Motor neuron (in vitro differentiated cells): ENCODE results near the gene CRYZL1. TPM values are rescaled to one million over a fixed set of nuclear protein-coding genes. Genes with fewer than 3 reads are reported as not detected.
A peak's percentile ranks its signal among the peaks of the same experiment; 100 is the strongest.

ENCODE experiments used
- ATAC-seq, 8 experiments: fragments of 200-7000 bp; cut with Tn5 transposase; replicated peaks in 6 of 8; 2 replicates each; pipeline ENCODE4 v1.8.0; 2021; ENCODE audit warnings: mild to moderate bottlenecking in 8 of 8, moderate library complexity in 8 of 8
- H3K27ac ChIP-seq, 2 donors: fragments of 250-450 bp; sonication (Bioruptor Pico); 2 replicates each; pipeline ENCODE4 v1.9.0; 2021; ENCODE audit warnings: antibody characterized with exemption in 2 of 2, mild to moderate bottlenecking in 2 of 2, moderate library complexity in 1 of 2
- H3K4me1 ChIP-seq, 2 donors: fragments of 250-450 bp; sonication (Bioruptor Pico); replicated peaks in 1 of 2; 2 replicates each; pipeline ENCODE4 v1.6.1; 2021; ENCODE audit warnings: antibody characterized with exemption in 2 of 2, mild to moderate bottlenecking in 2 of 2, moderate library complexity in 1 of 2
- H3K4me3 ChIP-seq, 5 donors: fragments of 250-450 bp; sonication (Bioruptor Pico); 2 replicates each; pipeline ENCODE4 v1.9.0; 2021; ENCODE audit warnings: antibody characterized with exemption in 5 of 5, mild to moderate bottlenecking in 5 of 5, moderate library complexity in 4 of 5
- WGBS, 10 experiments: fragments of 450-650 bp; shearing (Covaris generic); methylation state at CpG; one replicate each; pipeline ENCODE4 v1.0.0; 2022; 5-methylcytosine and 5-hydroxymethylcytosine counted together
- in situ Hi-C, 9 experiments: fragments of 400-800 bp; cut with MboI; loops; one replicate each; pipeline ENCODE4 v1.15.0; 2021; ENCODE audit warnings: low sequenced_read_pairs in 9 of 9, low pct_unique_long_range_greater_than_20kb in 2 of 9; ENCODE audit not compliant: unreplicated experiment in 9 of 9
- total RNA-seq, 8 experiments: library from RNA; unstranded; fragments of 300-600 nt; gene quantifications; 2 replicates each; pipeline versions ENCODE4 v1.2.3 to v1.2.4, GENCODE V29; 2022

The CRYZL1 gene
- total RNA-seq, 8 experiments from 2014 or later = 27.0 to 49.3 (median 44.5) TPM

DNA sequence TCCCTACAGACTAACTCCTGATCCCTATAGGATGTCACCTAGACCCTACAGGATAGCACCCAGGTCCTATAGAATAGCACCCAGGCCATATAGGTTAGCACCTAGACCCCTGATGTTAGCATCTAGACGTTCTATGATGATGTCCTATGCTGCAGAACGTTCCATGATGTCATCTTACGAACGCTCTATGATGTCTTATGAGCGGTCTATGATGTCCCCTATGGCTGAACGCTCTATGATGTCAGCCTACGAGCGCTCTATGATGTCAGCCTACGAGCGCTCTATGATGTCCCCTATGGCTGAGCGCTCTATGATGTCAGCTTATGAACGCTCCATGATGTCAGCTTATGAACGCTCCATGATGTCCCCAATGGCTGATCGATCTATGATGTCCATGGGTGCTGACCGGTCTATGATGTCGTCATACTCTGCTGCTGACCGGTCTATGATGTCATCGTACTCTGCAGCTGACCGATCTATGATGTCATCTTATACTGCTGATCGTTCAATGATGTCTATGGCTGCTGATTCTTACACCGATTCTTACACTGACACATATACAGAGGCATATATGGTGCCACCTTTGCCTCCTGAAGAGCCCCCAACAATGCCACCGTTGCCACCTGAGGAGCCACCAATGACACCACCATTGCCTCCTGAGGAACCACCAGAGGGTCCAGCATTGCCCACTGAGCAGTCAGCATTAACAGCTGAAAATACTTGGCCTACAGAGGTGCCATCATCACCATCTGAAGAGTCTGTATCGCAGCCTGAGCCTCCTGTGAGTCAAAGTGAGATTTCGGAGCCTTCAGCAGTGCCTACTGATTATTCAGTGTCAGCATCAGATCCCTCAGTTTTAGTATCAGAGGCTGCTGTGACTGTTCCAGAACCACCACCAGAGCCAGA is 89.2 kb downstream of the CRYZL1 start:
- no peak overlapping the region for H3K27ac ChIP-seq
- H3K4me3 ChIP-seq = no peak overlapping the region
- in situ Hi-C loops = no loop called here
- peak in 7 of 8 experiments; percentile 9 to 57 (median 46) for ATAC-seq
- WGBS, 10 experiments = 95 to 100% (median 100%) methylated on average over 1 to 19 of the region's 24 CpGs; no CpG with 5 or more reads in 1 of the 10 experiments
- peaks cover 0 to 4% of the 10 kb centered on the region in 2 donors for H3K4me1 ChIP-seq

DNA sequence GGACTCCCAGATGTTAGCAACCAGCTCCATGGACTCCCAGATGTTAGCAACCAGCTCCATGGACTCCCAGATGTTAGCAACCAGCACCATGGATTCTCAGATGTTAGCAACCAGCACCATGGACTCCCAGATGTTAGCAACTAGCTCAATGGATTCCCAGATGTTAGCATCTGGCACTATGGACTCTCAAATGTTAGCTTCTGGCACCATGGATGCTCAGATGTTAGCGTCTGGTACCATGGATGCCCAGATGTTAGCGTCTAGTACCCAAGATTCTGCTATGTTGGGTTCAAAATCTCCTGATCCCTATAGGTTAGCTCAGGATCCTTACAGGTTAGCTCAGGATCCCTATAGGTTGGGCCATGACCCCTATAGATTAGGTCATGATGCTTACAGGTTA is 89.9 kb downstream of the CRYZL1 start:
- ATAC-seq = no peak
- Histone ChIP-seq H3K4me1 (peaks cover 0 to 4% of the 10 kb centered on the region in 2 donors), H3K27ac (no peak overlapping the region), H3K4me3 (no peak overlapping the region)
- in situ Hi-C loops = no loop called here
- WGBS, 10 experiments = 100% methylated on average over 2 of the region's 2 CpGs; no CpG with 5 or more reads in 9 of the 10 experiments

DNA sequence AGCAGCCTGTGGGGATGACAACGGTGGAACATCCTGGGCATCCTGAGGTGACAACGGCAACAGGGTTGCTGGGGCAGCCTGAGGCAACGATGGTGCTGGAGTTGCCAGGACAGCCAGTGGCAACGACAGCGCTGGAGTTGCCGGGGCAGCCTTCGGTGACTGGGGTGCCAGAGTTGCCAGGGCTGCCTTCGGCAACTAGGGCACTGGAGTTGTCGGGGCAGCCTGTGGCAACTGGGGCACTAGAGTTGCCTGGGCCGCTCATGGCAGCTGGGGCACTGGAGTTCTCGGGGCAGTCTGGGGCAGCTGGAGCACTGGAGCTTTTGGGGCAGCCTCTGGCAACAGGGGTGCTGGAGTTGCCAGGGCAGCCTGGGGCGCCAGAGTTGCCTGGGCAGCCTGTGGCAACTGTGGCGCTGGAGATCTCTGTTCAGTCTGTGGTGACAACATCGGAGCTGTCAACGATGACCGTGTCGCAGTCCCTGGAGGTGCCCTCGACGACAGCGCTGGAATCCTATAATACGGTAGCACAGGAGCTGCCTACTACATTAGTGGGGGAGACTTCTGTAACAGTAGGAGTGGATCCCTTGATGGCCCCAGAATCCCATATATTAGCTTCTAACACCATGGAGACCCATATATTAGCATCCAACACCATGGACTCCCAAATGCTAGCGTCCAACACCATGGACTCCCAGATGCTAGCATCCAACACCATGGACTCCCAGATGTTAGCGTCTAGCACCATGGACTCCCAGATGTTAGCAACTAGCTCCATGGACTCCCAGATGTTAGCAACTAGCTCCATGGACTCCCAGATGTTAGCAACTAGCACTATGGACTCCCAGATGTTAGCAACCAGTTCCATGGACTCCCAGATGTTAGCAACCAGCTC is 90.5 kb downstream of the CRYZL1 start:
- ATAC-seq = peak in 5 of 8 experiments; percentile 24 to 46 (median 37)
- peaks cover 0 to under 1% of the 10 kb centered on the region in 2 donors for H3K4me1 ChIP-seq
- H3K27ac ChIP-seq = no peak overlapping the region
- no peak overlapping the region for H3K4me3 ChIP-seq
- in situ Hi-C loops = no loop called here
- 90 to 100% (median 97%) methylated on average over 2 to 13 of the region's 23 CpGs; no CpG with 5 or more reads in 4 of the 10 experiments for WGBS, 10 experiments

- Histone ChIP-seq H3K4me3 (no peak overlapping the region), H3K4me1 (peaks cover 2 to 6% of the 10 kb centered on the region in 2 donors), H3K27ac (no peak overlapping the region)
- in situ Hi-C loops = no loop called here
- WGBS, 10 experiments = 98 to 100% (median 100%) methylated on average over 1 to 18 of the region's 19 CpGs; no CpG with 5 or more reads in 5 of the 10 experiments
- ATAC-seq = peak in 5 of 8 experiments; percentile 8 to 38 (median 25)
Measured at GRCh38 chr21:33549848-33550771, 91.4 kb downstream of the CRYZL1 start.

DNA sequence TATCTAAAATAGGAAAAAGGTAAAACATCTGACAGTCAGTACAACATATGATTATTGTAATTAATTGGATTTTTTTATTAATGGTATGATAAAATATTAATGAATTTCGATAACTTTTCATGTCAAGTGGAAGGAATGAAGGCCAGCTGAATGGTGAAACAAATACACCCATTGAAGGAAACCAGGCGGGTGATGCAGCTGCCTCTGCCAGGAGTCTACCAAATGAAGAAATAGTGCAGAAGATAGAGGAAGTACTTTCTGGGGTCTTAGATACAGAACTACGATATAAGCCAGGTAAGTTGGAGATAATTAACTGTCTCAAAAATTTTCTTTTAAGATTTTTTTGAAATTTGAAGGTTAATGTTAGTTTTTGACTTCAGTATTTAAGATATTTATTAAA is 95.5 kb downstream of the CRYZL1 start:
- WGBS, 10 experiments = 79 to 100% (median 93%) methylated on average over 1 to 3 of the region's 3 CpGs
- Histone ChIP-seq H3K4me3 (no peak overlapping the region), H3K27ac (no peak overlapping the region), H3K4me1 (peaks cover 3 to 7% of the 10 kb centered on the region in 2 donors)
- in situ Hi-C loops = no loop called here
- ATAC-seq = no peak

- WGBS, 10 experiments = 0 to 67% (median 23%) methylated on average over 2 to 8 of the region's 8 CpGs
- no peak overlapping the region for H3K27ac ChIP-seq
- peak overlapping the region; percentile 59 to 94 (median 75) for H3K4me3 ChIP-seq
- in situ Hi-C loops = no loop called here
- ATAC-seq = no peak
- H3K4me1 ChIP-seq = peaks cover 5 to 12% of the 10 kb centered on the region in 2 donors
Measured at GRCh38 chr21:33544451-33545195, 96.9 kb downstream of the CRYZL1 start.

- in situ Hi-C loops = no loop called here
- peak overlapping the region; percentile 99 to 100 for H3K27ac ChIP-seq
- H3K4me3 ChIP-seq = peak overlapping the region; percentile 59 to 94 (median 75)
- peaks cover 5 to 12% of the 10 kb centered on the region in 2 donors for H3K4me1 ChIP-seq
- no peak for ATAC-seq
- 0 to 11% (median 1%) methylated on average over 2 to 26 of the region's 26 CpGs for WGBS, 10 experiments
Measured at GRCh38 chr21:33543505-33544129, 97.9 kb downstream of the CRYZL1 start.

GRCh38 chr21:33542640-33543504 is 98.7 kb downstream of the CRYZL1 start, which contains the start of gene SON:
Gene SON, plus strand, starts transcription at chr21:33543038. Its CDS starts 55 bp downstream, at chr21:33543093.
- in situ Hi-C loops = no loop called here
- H3K27ac ChIP-seq = peak within 1 kb of the TSS; percentile 99 to 100
- WGBS, 10 experiments = 0% methylated on average over 2 to 20 of the region's 57 CpGs; no CpG with 5 or more reads in 4 of the 10 experiments
- H3K4me3 ChIP-seq = peak within 1 kb of the TSS; percentile 59 to 94 (median 75)
- H3K4me1 ChIP-seq = peaks cover 5 to 12% of the 10 kb centered on the region in 2 donors
- peak; percentile 86 to 95 (median 94) for ATAC-seq

DNA sequence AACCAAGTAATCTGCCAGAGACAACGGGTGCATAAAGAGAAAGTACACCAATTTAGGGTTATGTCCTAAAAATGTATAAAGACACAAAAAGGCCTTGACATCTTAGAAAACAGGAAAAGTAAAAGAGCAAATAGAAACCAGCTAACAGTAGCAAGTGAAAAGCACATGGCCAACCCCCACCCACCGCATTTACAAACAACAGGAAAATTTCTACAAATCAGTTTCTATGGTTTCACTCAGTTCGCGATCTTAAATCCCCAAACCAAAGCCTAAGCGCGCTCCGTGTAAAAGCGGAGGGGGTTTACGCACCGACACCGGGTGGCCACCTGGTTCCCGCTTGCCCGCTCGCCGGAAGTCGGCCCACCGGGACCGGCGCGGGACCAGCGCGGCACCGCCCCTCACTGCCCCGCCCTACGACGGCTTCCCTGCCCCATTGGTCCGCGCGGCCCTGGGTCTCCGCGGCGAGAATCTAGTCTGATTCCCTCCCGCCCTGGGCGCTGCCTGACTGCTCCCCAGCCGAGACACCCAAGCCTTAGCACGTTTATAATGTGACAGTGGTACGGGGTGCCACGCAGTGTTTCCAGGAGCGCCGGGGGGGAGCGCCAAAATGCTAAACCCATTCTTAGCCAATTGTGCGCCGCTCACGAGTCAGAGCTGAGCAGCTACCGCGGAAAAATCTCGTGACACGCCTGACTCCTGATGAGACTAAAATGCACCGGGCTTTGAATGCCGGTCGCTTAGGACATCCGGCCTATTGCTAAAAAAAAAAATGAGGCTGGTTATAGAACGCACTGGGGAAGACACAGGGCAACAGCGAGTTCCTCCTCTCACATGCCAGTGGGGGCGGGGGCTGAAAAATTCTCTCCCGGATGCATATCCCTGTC is 99.5 kb downstream of the CRYZL1 start, which contains the start of gene GART:
Gene GART, minus strand, starts transcription at position 362 of the 884 bp plus-strand sequence. CDS start 2,802 bp downstream, outside the sequence.
- peak within 1 kb of the TSS; percentile 59 to 94 (median 75) for H3K4me3 ChIP-seq
- WGBS, 10 experiments = 0 to 3% (median 0%) methylated on average over 2 to 29 of the region's 56 CpGs; no CpG with 5 or more reads in 3 of the 10 experiments
- H3K27ac ChIP-seq = peak within 1 kb of the TSS; percentile 99 to 100
- peak; percentile 58 to 76 (median 74) for ATAC-seq
- in situ Hi-C loops = no loop called here
- peaks cover 5 to 12% of the 10 kb centered on the region in 2 donors for H3K4me1 ChIP-seq
